Fibroblast of lung (primary cell): Measurements from ENCODE around the gene CTNND1. TPM values are rescaled to one million over a fixed set of nuclear protein-coding genes. Genes with fewer than 3 reads are reported as not detected.
A peak's percentile ranks its signal among the peaks of the same experiment; 100 is the strongest.

Experiments
- DNase-seq, 2 donors: peaks; one replicate each; pipeline versions ENCODE4 v3.0.0 to v3.0.0-alpha.2; 2010; ENCODE audit warnings: low read depth in 2 of 2
- H2AFZ ChIP-seq: 2 replicates; pipeline ENCODE4 v1.5.1; 2012; ENCODE audit warnings: low read length, control low read depth, inconsistent platforms
- H3K27ac ChIP-seq: 2 replicates; pipeline ENCODE4 v1.5.1; 2011; ENCODE audit warnings: low read length, control low read depth; ENCODE audit not compliant: insufficient read depth
- H3K27me3 ChIP-seq: 2 replicates; pipeline ENCODE4 v1.5.1; 2011; ENCODE audit warnings: mild to moderate bottlenecking, low read length; ENCODE audit not compliant: control insufficient read depth, insufficient read depth
- H3K36me3 ChIP-seq: 2 replicates; pipeline ENCODE4 v1.5.1; 2011; ENCODE audit warnings: low read length; ENCODE audit not compliant: control insufficient read depth, insufficient read depth
- H3K4me1 ChIP-seq: 2 replicates; pipeline ENCODE4 v1.5.1; 2011; ENCODE audit warnings: low read length; ENCODE audit not compliant: control insufficient read depth, insufficient read depth; ENCODE audit errors: extremely low read depth
- H3K4me2 ChIP-seq: 2 replicates; pipeline ENCODE4 v1.5.1; 2011; ENCODE audit warnings: low read length, control low read depth; ENCODE audit not compliant: insufficient read depth; ENCODE audit errors: extremely low read depth
- H3K4me3 ChIP-seq, 4 experiments: fragments of 200-600 bp in 1 of 4; sonication (generic) in 1 of 4; replicated peaks in 1 of 4; 2 replicates each; pipeline ENCODE4 v1.5.1; 2011 to 2016; ENCODE audit warnings: low read length in 4 of 4, low read depth in 3 of 4, mild to moderate bottlenecking in 3 of 4, control low read depth in 2 of 4, inconsistent platforms in 1 of 4, mixed read lengths in 1 of 4; ENCODE audit not compliant: insufficient read depth in 1 of 4; ENCODE audit errors: control extremely low read depth in 1 of 4
- H3K79me2 ChIP-seq: 2 replicates; pipeline ENCODE4 v1.5.1; 2012; ENCODE audit warnings: mild to moderate bottlenecking, low read length, inconsistent platforms; ENCODE audit not compliant: control insufficient read depth, insufficient read depth
- H3K9ac ChIP-seq: 2 replicates; pipeline ENCODE4 v1.5.1; 2011; ENCODE audit warnings: mild to moderate bottlenecking, low read length, control low read depth; ENCODE audit not compliant: insufficient read depth
- H3K9me3 ChIP-seq: 2 replicates; pipeline ENCODE4 v1.5.1; 2012; ENCODE audit warnings: low read depth, low read length; ENCODE audit not compliant: control insufficient read depth, insufficient read depth
- H4K20me1 ChIP-seq: 2 replicates; pipeline ENCODE4 v1.5.1; 2011; ENCODE audit warnings: low read length; ENCODE audit not compliant: control insufficient read depth, insufficient read depth; ENCODE audit errors: extremely low read depth
- EZH2 ChIP-seq: IDR thresholded peaks from 2 replicates; pipeline ENCODE4 v1.5.1; 2012; ENCODE audit warnings: low read length, control low read depth, mild to moderate bottlenecking; ENCODE audit errors: missing control alignments
- polyA plus RNA-seq, 2 donors: library from polyadenylated mRNA; depleted of rRNA in 1 of 2; stranded (reverse) in 1 of 2; unstranded in 1 of 2; fragments of >200 nt; gene quantifications; 2 replicates each; pipeline ENCODE4 v1.2.1, GENCODE V29; 2011 to 2012; ENCODE audit warnings: missing spikeins in 1 of 2
- total RNA-seq: library from RNA; depleted of rRNA; stranded (reverse); fragments of >200 nt; gene quantifications from 2 replicates; pipeline ENCODE4 v1.2.1, GENCODE V29; 2014
- TF ChIP-seq, protein P1 (sequence below), 2 donors: IDR thresholded peaks in 1 of 2; conservative IDR thresholded peaks in 1 of 2; 1 replicate in 1 of 2; 2 replicates in 1 of 2; pipeline ENCODE4 v1.5.1; 2011 to 2012; ENCODE audit warnings: low read length in 2 of 2, control low read depth in 1 of 2, inconsistent platforms in 1 of 2, low read depth in 1 of 2, mild to moderate bottlenecking in 1 of 2

The CTNND1 gene
- total and polyA plus RNA-seq, 2 donors (not counting 1 experiment from before 2014, with no cell fraction given) = 103 to 190 TPM

DNA sequence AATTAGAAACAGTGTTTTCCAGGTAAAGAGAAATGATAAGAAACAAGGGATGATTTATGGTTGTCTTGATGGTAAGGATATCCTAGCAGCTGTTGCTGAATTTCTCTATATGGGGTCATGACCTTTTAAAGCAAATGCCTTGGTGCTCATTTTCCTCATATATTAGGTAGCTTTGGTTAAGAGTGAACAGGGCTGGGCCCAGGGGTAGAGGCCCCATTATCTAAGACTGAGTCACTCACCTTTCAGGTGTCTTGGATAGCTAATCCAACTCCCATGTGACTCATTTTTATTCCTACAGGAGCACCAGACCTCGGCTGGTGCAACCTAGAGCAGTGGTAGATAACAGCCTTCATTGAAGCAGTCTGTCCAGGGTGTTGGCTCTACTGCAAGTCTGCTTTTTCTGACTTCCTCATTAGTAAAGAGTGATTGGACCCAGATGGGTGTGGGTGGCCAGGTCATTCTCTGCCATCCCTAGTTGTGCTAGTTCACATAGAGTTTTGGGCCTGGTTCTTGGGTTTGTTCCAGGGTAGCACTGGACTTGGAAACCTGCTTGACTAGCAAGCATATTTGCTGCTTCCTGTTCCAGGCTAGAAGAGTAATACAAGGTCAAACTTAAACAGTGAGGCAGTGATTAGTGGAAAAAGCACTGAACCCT, 37.4 kb downstream of the CTNND1 start:
- Histone ChIP-seq H2AFZ (no peak overlapping the region), H3K9ac (no peak overlapping the region), H3K27me3 (no peaks in the 10 kb centered on the region), H3K79me2 (peaks cover 35% of the 10 kb centered on the region), H3K27ac (no peak overlapping the region), H3K4me2 (no peak overlapping the region), H3K36me3 (peaks cover 22% of the 10 kb centered on the region), H3K4me3 (no peak overlapping the region), H3K4me1 (peaks cover 10% of the 10 kb centered on the region), H4K20me1 (peaks cover 1% of the 10 kb centered on the region), H3K9me3 (no peaks in the 10 kb centered on the region)
- DNase-seq = peak; percentile 51 to 73
- no peak for TF ChIP-seq EZH2
- TF ChIP-seq, protein P1, sequence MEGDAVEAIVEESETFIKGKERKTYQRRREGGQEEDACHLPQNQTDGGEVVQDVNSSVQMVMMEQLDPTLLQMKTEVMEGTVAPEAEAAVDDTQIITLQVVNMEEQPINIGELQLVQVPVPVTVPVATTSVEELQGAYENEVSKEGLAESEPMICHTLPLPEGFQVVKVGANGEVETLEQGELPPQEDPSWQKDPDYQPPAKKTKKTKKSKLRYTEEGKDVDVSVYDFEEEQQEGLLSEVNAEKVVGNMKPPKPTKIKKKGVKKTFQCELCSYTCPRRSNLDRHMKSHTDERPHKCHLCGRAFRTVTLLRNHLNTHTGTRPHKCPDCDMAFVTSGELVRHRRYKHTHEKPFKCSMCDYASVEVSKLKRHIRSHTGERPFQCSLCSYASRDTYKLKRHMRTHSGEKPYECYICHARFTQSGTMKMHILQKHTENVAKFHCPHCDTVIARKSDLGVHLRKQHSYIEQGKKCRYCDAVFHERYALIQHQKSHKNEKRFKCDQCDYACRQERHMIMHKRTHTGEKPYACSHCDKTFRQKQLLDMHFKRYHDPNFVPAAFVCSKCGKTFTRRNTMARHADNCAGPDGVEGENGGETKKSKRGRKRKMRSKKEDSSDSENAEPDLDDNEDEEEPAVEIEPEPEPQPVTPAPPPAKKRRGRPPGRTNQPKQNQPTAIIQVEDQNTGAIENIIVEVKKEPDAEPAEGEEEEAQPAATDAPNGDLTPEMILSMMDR (conservative IDR thresholded peaks at IDR 0.05 in 1 of 2, IDR thresholded peaks at IDR 0.05 in 1 of 2; ENCODE audit: low read depth in 1 of 2, low read length in 2 of 2) = no peak

DNA sequence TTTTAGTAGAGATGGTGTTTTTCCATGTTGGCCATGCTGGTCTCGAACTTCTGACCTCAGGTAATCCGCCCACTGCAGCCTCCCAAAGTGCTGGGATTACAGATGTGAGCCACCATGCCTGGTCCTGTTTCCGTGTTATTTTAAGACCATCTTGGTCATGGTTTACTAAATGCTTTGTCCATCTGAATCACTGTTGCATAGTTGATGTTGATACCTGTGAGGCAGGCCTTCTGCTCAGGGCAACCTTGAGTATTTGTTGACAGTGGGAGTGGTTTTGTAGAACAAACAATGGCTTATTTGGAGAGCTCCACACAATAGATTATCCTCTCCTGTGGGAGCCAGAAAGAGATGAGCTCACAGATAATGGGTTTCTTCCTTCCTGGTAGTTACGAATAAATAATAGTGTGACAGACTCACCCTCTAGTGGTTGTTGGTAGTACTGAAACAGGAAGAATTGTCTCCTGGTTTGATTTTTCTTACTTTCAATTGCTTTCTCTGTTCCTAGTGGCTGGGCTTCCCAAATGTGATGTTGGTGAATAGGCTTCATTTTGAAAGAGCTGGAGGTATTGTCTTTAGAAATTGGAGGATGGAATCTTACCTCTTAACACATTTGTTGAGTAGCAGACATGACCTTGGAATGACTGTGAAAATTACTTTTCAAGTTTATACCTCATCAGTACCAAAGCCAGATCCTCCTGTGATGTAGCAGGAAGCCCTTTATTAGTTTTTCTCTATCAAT, 39.0 kb downstream of the CTNND1 start:
- Histone ChIP-seq H3K4me3 (no peak overlapping the region), H3K79me2 (peaks cover 32% of the 10 kb centered on the region), H3K36me3 (peaks cover 29% of the 10 kb centered on the region), H3K27me3 (no peaks in the 10 kb centered on the region), H4K20me1 (peaks cover 1% of the 10 kb centered on the region), H3K4me1 (peaks cover 10% of the 10 kb centered on the region), H3K9ac (no peak overlapping the region), H3K4me2 (no peak overlapping the region), H3K9me3 (no peaks in the 10 kb centered on the region), H2AFZ (no peak overlapping the region), H3K27ac (no peak overlapping the region)
- TF ChIP-seq, protein P1 (conservative IDR thresholded peaks at IDR 0.05 in 1 of 2, IDR thresholded peaks at IDR 0.05 in 1 of 2; ENCODE audit: low read depth in 1 of 2, low read length in 2 of 2) = peak; percentile 68 to 84
- TF ChIP-seq EZH2 = no peak
- DNase-seq = peak; percentile 58 to 77

DNA sequence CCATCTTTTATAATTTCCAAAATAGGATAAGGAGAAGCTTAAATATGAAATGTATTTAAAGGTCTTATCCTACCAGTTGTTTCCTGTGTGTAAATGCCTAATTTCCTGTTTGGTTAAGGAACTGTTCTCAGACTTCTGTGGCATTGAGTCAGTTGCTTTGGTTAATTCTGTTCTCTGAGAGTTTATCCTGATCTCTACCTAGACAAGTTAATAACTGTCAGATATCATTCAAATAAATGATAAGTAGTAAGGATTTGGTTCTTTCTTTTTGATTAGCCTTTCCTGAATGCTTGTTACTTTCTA, 39.5 kb downstream of the CTNND1 start:
- no peak for DNase-seq
- Histone ChIP-seq H3K4me2 (no peak overlapping the region), H3K9me3 (no peaks in the 10 kb centered on the region), H3K27me3 (no peaks in the 10 kb centered on the region), H3K36me3 (peaks cover 34% of the 10 kb centered on the region), H3K27ac (no peak overlapping the region), H4K20me1 (peaks cover 1% of the 10 kb centered on the region), H3K4me1 (peaks cover 10% of the 10 kb centered on the region), H3K79me2 (peaks cover 32% of the 10 kb centered on the region), H2AFZ (no peak overlapping the region), H3K9ac (no peak overlapping the region), H3K4me3 (no peak overlapping the region)
- TF ChIP-seq, protein P1 (conservative IDR thresholded peaks at IDR 0.05 in 1 of 2, IDR thresholded peaks at IDR 0.05 in 1 of 2; ENCODE audit: low read depth in 1 of 2, low read length in 2 of 2) = no peak
- no peak for TF ChIP-seq EZH2
